Endothelial cell of umbilical vein (primary cell): ENCODE data around the gene AGAP2. TPM values are rescaled to one million over a fixed set of nuclear protein-coding genes. Genes with fewer than 3 reads are reported as not detected.

ENCODE experiments used
- BruUV-seq: library from RNA; stranded (reverse); fragments of 400-500 nt; replicated peaks from 2 replicates; lab custom pipeline; 2021; lab: Mats Ljungman, UMichigan
- CTCF ChIA-PET: fragments of 300-600, 350-600 bp; sonication (Branson Sonifier 250); formaldehyde crosslinking; loops from one replicate; lab custom pipeline; 2021; ENCODE audit warnings: antibody characterized with exemption, inconsistent platforms; lab: Charles Lee
- POLR2A ChIA-PET: fragments of 300-600, 350-600 bp; sonication (Branson Sonifier 250); formaldehyde crosslinking; loops from one replicate; lab custom pipeline; 2021; ENCODE audit warnings: antibody characterized with exemption, inconsistent platforms; lab: Charles Lee
- DNase-seq: peaks from one replicate; pipeline ENCODE4 v3.0.0-alpha.2; 2011; ENCODE audit warnings: low read depth, low spot score
- FAIRE-seq: peaks from 2 replicates; lab custom pipeline; 2011; peaks lifted over from hg19 to GRCh38; lab: Jason Lieb, UNC
- H2AFZ ChIP-seq: 2 replicates; pipeline ENCODE4 v1.6.0; 2012; ENCODE audit warnings: low read depth, low read length, control low read depth, inconsistent platforms
- H3K27ac ChIP-seq: 2 replicates; pipeline ENCODE4 v1.5.1; 2011; ENCODE audit warnings: low read depth, mild to moderate bottlenecking, control low read depth, low read length, moderate library complexity; ENCODE audit not compliant: insufficient read depth
- H3K27me3 ChIP-seq, 2 experiments: 2 replicates each; pipeline versions ENCODE4 v1.6.0 to v1.6.1; 2011; ENCODE audit warnings: low read length in 2 of 2, mixed read lengths in 1 of 2; ENCODE audit not compliant: control insufficient read depth in 2 of 2, insufficient read depth in 2 of 2
- H3K36me3 ChIP-seq, 2 experiments: 2 replicates in 1 of 2; 3 replicates in 1 of 2; pipeline ENCODE4 v1.5.1; 2011; ENCODE audit warnings: low read length in 2 of 2, mild to moderate bottlenecking in 1 of 2, moderate library complexity in 1 of 2; ENCODE audit not compliant: control insufficient read depth in 2 of 2, insufficient read depth in 2 of 2; ENCODE audit errors: extremely low read depth in 1 of 2
- H3K4me1 ChIP-seq: 3 replicates; pipeline ENCODE4 v1.5.1; 2011; ENCODE audit warnings: mild to moderate bottlenecking, low read length; ENCODE audit not compliant: control insufficient read depth, insufficient read depth; ENCODE audit errors: extremely low read depth
- H3K4me2 ChIP-seq: 2 replicates; pipeline ENCODE4 v1.6.1; 2011; ENCODE audit warnings: low read length, control low read depth, mixed read lengths; ENCODE audit not compliant: insufficient read depth
- H3K4me3 ChIP-seq, 3 experiments: fragments of 200-600 bp in 1 of 3; sonication (generic), shearing (Covaris generic) in 1 of 3; replicated peaks in 1 of 3; 2 replicates each; pipeline ENCODE4 v1.5.1; 2011 to 2016; ENCODE audit warnings: control low read depth in 3 of 3, low read length in 3 of 3, mild to moderate bottlenecking in 2 of 3, inconsistent platforms in 1 of 3, low read depth in 1 of 3, moderate library complexity in 1 of 3; ENCODE audit not compliant: insufficient read depth in 1 of 3
- H3K79me2 ChIP-seq: 2 replicates; pipeline ENCODE4 v1.6.0; 2012; ENCODE audit warnings: low read length, inconsistent platforms; ENCODE audit not compliant: control insufficient read depth, insufficient read depth
- H3K9ac ChIP-seq: replicated peaks from 2 replicates; pipeline ENCODE3; 2011; ENCODE audit warnings: low read length, control low read depth; ENCODE audit not compliant: insufficient read depth; ENCODE audit errors: extremely low read depth
- H3K9me1 ChIP-seq: replicated peaks from 3 replicates; pipeline ENCODE4 v1.6.0; 2011; ENCODE audit warnings: mild to moderate bottlenecking, low read length; ENCODE audit not compliant: control insufficient read depth, insufficient read depth; ENCODE audit errors: extremely low read depth
- H3K9me3 ChIP-seq: replicated peaks from 2 replicates; pipeline ENCODE4 v1.5.1; 2012; ENCODE audit warnings: low read length, inconsistent platforms; ENCODE audit not compliant: control insufficient read depth, insufficient read depth
- H4K20me1 ChIP-seq: replicated peaks from 2 replicates; pipeline ENCODE3; 2011; ENCODE audit warnings: mild to moderate bottlenecking, low read length; ENCODE audit not compliant: control insufficient read depth, insufficient read depth; ENCODE audit errors: extremely low read depth
- EZH2 ChIP-seq: IDR thresholded peaks from 2 replicates; pipeline ENCODE4 v1.6.1; 2012; ENCODE audit warnings: borderline replicate concordance, low read depth, mild to moderate bottlenecking, moderate library complexity, low read length, inconsistent platforms; ENCODE audit not compliant: severe bottlenecking
- FOS ChIP-seq: IDR thresholded peaks from 2 replicates; pipeline ENCODE4 v1.6.1; 2011; ENCODE audit warnings: mild to moderate bottlenecking, low read length, moderate library complexity, borderline replicate concordance; ENCODE audit not compliant: insufficient read depth
- GATA2 ChIP-seq: IDR thresholded peaks from 2 replicates; pipeline ENCODE4 v1.7.0; 2011; ENCODE audit warnings: low read depth, mild to moderate bottlenecking, moderate library complexity, mixed read lengths, low read length; ENCODE audit not compliant: insufficient read length, insufficient read depth
- JUN ChIP-seq: IDR thresholded peaks from 2 replicates; pipeline ENCODE4 v1.6.1; 2011; ENCODE audit warnings: borderline replicate concordance, low read depth; ENCODE audit not compliant: insufficient read length, insufficient read depth
- MYC ChIP-seq: IDR thresholded peaks from one replicate; pipeline ENCODE4 v1.6.1; 2011; ENCODE audit warnings: mild to moderate bottlenecking, low read depth, low read length
- POLR2A ChIP-seq: IDR thresholded peaks from 2 replicates; pipeline ENCODE4 v1.6.1; 2012; ENCODE audit warnings: low read depth, mild to moderate bottlenecking, control low read depth, low read length
- POLR2AphosphoS5 ChIP-seq: IDR thresholded peaks from 2 replicates; pipeline ENCODE4 v1.6.1; 2012; ENCODE audit warnings: low read depth, mild to moderate bottlenecking, control low read depth, low read length, moderate library complexity; ENCODE audit not compliant: insufficient read depth
- dilution Hi-C: fragments of 300-500 bp; cut with MboI; formaldehyde crosslinking; loops from one replicate; pipeline ENCODE4 v1.15.0; 2019; ENCODE audit warnings: low sequenced_read_pairs; ENCODE audit not compliant: extremely low pct_ligation_motif_present
- intact Hi-C: fragments of 100-400 bp; cut with micrococcal nuclease; formaldehyde crosslinking; loops from one replicate; pipeline ENCODE4 v1.10.0; 2022
- polyA plus RNA-seq, 4 experiments: library from polyadenylated mRNA; depleted of rRNA in 3 of 4; stranded (reverse) in 3 of 4; unstranded in 1 of 4; fragments of >200 nt; gene quantifications; 2 replicates each; pipeline versions ENCODE4 v1.2.1 to v1.2.3, GENCODE V29; 2011 to 2012; ENCODE audit warnings: missing spikeins in 1 of 4
- total RNA-seq: library from RNA; stranded (reverse); gene quantifications from 2 replicates; pipeline ENCODE4 v1.2.3, GENCODE V29; 2021
- TF ChIP-seq, protein P1 (sequence below), 2 donors: IDR thresholded peaks; 1 replicate in 1 of 2; 2 replicates in 1 of 2; pipeline ENCODE4 v1.5.1; 2011; ENCODE audit warnings: low read length in 2 of 2, mild to moderate bottlenecking in 2 of 2, moderate library complexity in 2 of 2, control low read depth in 1 of 2, inconsistent platforms in 1 of 2, low read depth in 1 of 2; ENCODE audit not compliant: insufficient read depth in 1 of 2; ENCODE audit errors: extremely low read depth in 1 of 2
- TF ChIP-seq, protein P2 (sequence below): IDR thresholded peaks from 2 replicates; pipeline ENCODE4 v1.6.1; 2011; ENCODE audit not compliant: insufficient read depth, insufficient read length

AGAP2 gene
- total and polyA plus RNA-seq, 2 donors (not counting 3 experiments of a cell fraction or from before 2014, with no cell fraction given) = 0.04 to 0.24 TPM

DNA sequence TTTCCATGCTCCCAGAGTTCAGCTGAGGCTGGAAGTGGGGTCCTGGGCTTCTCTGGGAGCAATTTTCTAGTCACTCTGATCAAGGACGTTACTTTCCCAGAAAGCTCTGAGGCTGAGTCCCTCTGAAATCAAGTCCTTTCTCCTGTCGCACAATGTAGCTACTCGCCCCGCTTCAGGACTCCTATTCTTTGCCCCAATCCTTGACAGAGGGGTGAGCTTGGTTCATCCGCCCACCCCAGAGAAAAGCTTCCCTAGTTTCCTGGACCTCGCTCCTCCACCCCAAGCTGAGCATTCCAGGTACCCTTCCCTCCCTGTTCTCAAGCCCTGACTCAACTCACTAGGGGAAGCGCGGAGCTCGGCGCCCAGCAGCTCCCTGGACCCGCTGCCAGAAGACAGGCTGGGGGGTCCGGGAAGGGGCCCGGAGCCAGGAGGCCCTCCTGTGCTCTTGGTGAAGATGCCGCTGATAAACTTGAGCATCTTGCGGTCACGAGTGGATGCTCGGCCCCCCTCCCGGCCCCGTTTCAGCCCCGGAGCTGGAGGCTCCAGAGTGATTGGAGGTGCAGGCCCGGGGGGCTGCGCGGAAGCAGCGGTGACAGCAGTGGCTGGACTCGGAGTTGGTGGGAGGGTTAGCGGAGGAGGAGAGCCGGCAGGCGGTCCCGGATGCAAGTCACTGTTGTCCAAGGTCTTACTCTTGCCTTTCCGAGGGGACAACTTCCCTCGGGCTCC, 1.6 kb downstream of the AGAP2 start:
- H3K36me3 ChIP-seq = no peaks in the 10 kb centered on the region
- H2AFZ ChIP-seq = no peak overlapping the region
- no peak for TF ChIP-seq POLR2AphosphoS5
- TF ChIP-seq MYC = no peak
- TF ChIP-seq POLR2A = no peak
- no peak for TF ChIP-seq GATA2
- no peak for TF ChIP-seq JUN
- TF ChIP-seq, protein P1, sequence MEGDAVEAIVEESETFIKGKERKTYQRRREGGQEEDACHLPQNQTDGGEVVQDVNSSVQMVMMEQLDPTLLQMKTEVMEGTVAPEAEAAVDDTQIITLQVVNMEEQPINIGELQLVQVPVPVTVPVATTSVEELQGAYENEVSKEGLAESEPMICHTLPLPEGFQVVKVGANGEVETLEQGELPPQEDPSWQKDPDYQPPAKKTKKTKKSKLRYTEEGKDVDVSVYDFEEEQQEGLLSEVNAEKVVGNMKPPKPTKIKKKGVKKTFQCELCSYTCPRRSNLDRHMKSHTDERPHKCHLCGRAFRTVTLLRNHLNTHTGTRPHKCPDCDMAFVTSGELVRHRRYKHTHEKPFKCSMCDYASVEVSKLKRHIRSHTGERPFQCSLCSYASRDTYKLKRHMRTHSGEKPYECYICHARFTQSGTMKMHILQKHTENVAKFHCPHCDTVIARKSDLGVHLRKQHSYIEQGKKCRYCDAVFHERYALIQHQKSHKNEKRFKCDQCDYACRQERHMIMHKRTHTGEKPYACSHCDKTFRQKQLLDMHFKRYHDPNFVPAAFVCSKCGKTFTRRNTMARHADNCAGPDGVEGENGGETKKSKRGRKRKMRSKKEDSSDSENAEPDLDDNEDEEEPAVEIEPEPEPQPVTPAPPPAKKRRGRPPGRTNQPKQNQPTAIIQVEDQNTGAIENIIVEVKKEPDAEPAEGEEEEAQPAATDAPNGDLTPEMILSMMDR (IDR thresholded peaks at IDR 0.05; ENCODE audit: extremely low read depth in 1 of 2, insufficient read depth in 1 of 2, low read depth in 1 of 2, low read length in 2 of 2) = no peak
- TF ChIP-seq, protein P2, sequence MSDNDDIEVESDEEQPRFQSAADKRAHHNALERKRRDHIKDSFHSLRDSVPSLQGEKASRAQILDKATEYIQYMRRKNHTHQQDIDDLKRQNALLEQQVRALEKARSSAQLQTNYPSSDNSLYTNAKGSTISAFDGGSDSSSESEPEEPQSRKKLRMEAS = no peak
- TF ChIP-seq EZH2 = no peak
- no peak for TF ChIP-seq FOS
- no peaks in the 10 kb centered on the region for H3K79me2 ChIP-seq
- DNase-seq = no peak
- dilution Hi-C loops = no loop called here
- H3K4me2 ChIP-seq = no peak overlapping the region
- peaks cover 5% of the 10 kb centered on the region for H3K4me1 ChIP-seq
- H4K20me1 ChIP-seq = no peaks in the 10 kb centered on the region
- ChIA-PET POLR2A (no interaction called here), CTCF (interaction anchor here (1.0 to 6.1 kb wide), 4 partner anchors 11 to 154 kb away, joined by 4 to 48 read pairs (median 7); no protein-coding TSS in a partner anchor)
- intact Hi-C loops = loop anchor here (1.0 kb wide), 1 partner anchor 154 kb away; no protein-coding TSS in a partner anchor
- no peaks in the 10 kb centered on the region for H3K9me3 ChIP-seq
- FAIRE-seq = no peak
- no peaks in the 10 kb centered on the region for H3K9me1 ChIP-seq
- H3K27me3 ChIP-seq = peaks cover 75 to 77% of the 10 kb centered on the region in 2 experiments
- no peak overlapping the region for H3K27ac ChIP-seq
- H3K4me3 ChIP-seq = no peak overlapping the region
- no peak overlapping the region for H3K9ac ChIP-seq
- no TSS peak for BruUV-seq
